Measurements from ENCODE around the gene PRDM8.
"Not testable (repeated sequence)": the region's sequence is repeated elsewhere in the genome, so short reads cannot be mapped to it uniquely, and the experiment has no call there.

Gene PRDM8

DNA sequence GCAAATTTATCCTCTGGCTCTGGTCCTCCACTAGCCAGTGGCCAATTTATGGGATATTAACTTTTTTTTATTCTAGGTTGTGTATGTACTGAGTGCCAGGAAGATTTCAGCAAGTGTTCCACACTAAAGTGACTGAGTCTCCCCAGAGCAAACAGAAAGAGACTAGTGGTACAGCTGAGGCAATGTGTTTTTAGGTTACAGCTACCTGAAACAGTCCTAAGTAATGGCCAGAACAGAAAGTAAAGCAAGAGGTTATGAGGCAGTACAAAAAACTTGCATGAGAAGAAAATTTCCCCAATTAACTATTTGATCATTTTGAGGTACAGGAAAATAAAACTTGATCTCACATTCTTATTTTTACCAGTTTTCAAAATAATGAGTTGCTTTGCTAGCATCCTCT is 31.2 kb downstream of the PRDM8 start:
- H3K4me1 Mint-ChIP-seq: no peaks in the 10 kb centered on the region
- H3K36me3 Mint-ChIP-seq: no peaks in the 10 kb centered on the region
- H3K27ac Mint-ChIP-seq: no peak overlapping the region
- H3K4me3 Mint-ChIP-seq: no peak overlapping the region
- H3K27me3 Mint-ChIP-seq: peaks cover 19% of the 10 kb centered on the region
- H3K9me3 Mint-ChIP-seq: no peaks in the 10 kb centered on the region

DNA sequence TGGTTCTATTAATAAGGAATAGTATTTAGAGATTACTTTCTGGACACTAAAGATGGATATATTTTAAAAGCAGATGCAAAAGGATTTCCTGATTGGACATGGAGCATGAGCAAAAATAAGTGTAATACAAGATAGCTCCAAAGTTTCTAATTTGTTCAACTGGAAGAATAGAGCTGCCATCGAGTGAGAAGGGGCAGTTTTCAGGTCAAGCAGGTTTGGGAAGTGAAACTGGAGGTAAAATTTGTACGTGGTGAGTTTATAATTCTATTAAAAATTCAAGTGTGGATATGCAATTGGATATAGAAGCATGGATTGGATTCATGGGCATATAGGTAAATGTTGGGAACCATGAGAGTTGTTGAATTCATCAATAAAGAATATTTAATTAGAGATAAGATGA is 31.8 kb downstream of the PRDM8 start:
- Mint-ChIP-seq H3K4me1 (no peaks in the 10 kb centered on the region), H3K36me3 (no peaks in the 10 kb centered on the region), H3K27me3 (peaks cover 22% of the 10 kb centered on the region), H3K9me3 (no peaks in the 10 kb centered on the region), H3K4me3 (no peak overlapping the region), H3K27ac (no peak overlapping the region)

DNA sequence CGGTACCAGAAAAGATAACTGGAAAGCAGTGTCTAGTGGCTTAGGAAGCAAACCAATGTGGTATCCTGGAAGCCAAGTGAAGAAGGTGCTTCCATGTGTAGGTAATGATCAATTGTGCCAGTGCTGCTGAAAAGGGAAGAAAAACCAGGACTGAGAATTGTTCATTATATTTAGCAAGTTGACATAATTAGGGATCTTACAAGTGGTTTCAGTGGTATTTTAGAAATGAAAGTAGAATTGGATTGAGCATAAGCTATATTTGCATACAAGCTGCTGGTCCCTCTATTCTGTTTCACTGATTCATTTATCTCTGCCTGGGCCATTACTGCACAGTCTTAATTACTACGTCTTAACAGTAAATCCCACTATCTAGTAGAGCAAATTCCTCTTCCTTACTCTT is 32.3 kb downstream of the PRDM8 start:
- no peak overlapping the region for H3K4me3 Mint-ChIP-seq
- H3K9me3 Mint-ChIP-seq: no peaks in the 10 kb centered on the region
- peaks cover 22% of the 10 kb centered on the region for H3K27me3 Mint-ChIP-seq
- H3K4me1 Mint-ChIP-seq: no peaks in the 10 kb centered on the region
- H3K36me3 Mint-ChIP-seq: no peaks in the 10 kb centered on the region
- no peak overlapping the region for H3K27ac Mint-ChIP-seq

DNA sequence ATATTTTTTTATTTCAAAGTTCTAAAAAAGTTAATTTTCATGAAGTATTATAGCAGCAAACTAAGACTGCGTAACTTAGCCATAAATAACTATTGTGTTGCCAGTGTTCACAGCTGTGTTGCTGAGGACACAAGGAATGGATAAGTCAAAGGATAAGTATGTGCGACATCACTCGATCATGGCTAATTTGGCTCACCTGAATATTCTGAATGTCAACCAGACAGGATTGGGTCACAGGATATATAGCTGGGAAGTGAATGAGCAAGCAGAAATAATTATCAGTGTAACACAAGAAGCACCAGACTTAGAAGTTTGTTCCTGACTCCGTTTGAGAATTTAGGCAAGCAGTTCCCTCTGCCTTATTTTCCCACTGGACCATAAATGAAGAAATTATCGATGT is 33.9 kb downstream of the PRDM8 start:
- Mint-ChIP-seq H3K4me1 (no peaks in the 10 kb centered on the region), H3K4me3 (no peak overlapping the region), H3K27ac (no peak overlapping the region), H3K9me3 (no peaks in the 10 kb centered on the region), H3K36me3 (no peaks in the 10 kb centered on the region), H3K27me3 (peaks cover 26% of the 10 kb centered on the region)

DNA sequence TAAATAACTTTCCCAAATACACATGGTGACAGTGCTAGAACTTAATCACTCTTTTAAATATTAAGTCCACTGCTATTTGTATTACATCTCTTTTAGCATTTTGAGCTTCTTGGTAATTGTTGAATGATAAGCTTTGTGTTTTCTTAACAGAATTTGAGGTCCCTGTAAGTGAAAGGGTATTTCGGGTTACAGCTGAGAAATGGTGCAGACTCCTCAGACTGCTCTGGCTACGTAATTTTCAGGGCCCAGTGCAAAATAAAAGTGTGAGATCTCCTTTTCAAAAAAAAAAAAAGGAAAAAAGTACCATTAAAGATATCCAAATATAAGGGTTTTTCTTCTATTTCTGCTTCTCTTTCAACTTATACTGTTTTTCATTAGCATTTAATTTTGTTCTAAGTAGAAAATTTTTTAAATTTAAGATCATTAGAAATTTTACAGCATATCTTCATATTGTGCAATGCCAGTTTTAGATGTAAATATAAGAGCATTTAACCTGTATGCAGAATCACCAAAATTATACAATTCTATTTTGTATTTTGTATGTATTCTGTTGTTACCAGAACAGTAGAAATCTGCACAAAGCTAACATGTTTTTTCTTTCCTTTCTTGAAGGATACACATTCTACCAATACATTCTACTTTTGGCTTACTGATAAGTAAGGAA is 35.5 kb downstream of the PRDM8 start:
- no peak overlapping the region for H3K4me3 Mint-ChIP-seq
- H3K27me3 Mint-ChIP-seq: peaks cover 29% of the 10 kb centered on the region
- H3K9me3 Mint-ChIP-seq: no peaks in the 10 kb centered on the region
- no peaks in the 10 kb centered on the region for H3K4me1 Mint-ChIP-seq
- no peaks in the 10 kb centered on the region for H3K36me3 Mint-ChIP-seq
- H3K27ac Mint-ChIP-seq: no peak overlapping the region

DNA sequence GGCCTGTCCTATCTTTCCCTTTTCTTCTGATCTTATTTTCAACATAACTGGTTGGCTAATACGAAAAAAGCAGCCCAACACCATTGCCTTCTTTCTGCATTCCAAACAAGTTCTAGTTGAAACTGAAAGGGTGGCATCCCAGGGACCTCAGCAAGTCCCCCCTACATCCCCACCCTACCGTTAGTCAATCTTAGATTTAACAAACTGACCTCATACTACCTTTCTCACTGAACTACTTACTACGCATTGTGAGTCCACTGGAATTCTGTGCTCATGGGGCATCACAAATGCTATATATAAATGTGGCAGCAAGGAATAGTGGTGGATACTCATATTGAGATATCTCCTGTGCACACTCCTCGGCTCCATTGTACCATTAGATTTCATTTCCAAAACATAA is 36.1 kb downstream of the PRDM8 start:
- H3K36me3 Mint-ChIP-seq: no peaks in the 10 kb centered on the region
- no peak overlapping the region for H3K27ac Mint-ChIP-seq
- no peaks in the 10 kb centered on the region for H3K4me1 Mint-ChIP-seq
- H3K4me3 Mint-ChIP-seq: no peak overlapping the region
- H3K27me3 Mint-ChIP-seq: peaks cover 27% of the 10 kb centered on the region
- H3K9me3 Mint-ChIP-seq: no peaks in the 10 kb centered on the region

DNA sequence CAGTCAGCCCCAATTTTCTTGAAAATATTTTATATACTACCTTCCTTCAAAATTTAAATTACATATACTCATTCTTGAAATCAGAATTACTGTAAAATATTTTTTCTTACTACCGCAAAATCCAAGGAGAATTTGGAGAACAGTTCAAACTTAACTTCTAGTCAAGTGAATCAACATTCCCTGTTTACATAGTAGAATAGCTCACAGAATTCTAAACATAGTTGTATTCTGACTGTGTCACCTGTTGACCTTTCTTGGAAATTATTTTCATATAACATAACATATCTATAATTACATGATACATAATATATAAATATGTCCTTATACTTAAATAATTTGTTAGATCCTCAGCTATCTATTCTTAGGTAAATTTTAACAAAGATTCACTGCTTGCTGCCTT is 38.1 kb downstream of the PRDM8 start:
- peaks cover 16% of the 10 kb centered on the region for H3K27me3 Mint-ChIP-seq
- no peaks in the 10 kb centered on the region for H3K9me3 Mint-ChIP-seq
- H3K4me3 Mint-ChIP-seq: no peak overlapping the region
- no peaks in the 10 kb centered on the region for H3K4me1 Mint-ChIP-seq
- H3K36me3 Mint-ChIP-seq: no peaks in the 10 kb centered on the region
- no peak overlapping the region for H3K27ac Mint-ChIP-seq

DNA sequence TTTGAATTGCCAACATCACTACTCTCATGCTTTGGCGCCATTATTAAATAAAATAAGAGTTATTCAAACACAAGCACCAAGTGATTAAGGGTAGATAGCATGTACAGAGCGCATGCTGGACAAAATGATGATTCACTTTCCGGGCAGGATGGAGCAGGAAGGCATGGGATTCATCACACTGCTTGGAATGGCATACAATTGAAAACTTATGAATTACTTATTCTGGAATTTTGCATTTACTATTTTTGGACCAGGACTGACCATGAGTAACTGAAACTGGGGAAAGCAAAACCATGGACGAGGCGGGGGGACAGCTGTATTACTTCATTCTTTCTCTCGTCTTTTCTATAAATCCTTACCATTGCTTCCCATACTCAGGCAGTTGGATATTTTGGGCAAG is 40.7 kb downstream of the PRDM8 start:
- Mint-ChIP-seq H3K9me3 (no peaks in the 10 kb centered on the region), H3K4me3 (no peak overlapping the region), H3K27ac (no peak overlapping the region), H3K27me3 (peaks cover 12% of the 10 kb centered on the region), H3K36me3 (no peaks in the 10 kb centered on the region), H3K4me1 (no peaks in the 10 kb centered on the region)

DNA sequence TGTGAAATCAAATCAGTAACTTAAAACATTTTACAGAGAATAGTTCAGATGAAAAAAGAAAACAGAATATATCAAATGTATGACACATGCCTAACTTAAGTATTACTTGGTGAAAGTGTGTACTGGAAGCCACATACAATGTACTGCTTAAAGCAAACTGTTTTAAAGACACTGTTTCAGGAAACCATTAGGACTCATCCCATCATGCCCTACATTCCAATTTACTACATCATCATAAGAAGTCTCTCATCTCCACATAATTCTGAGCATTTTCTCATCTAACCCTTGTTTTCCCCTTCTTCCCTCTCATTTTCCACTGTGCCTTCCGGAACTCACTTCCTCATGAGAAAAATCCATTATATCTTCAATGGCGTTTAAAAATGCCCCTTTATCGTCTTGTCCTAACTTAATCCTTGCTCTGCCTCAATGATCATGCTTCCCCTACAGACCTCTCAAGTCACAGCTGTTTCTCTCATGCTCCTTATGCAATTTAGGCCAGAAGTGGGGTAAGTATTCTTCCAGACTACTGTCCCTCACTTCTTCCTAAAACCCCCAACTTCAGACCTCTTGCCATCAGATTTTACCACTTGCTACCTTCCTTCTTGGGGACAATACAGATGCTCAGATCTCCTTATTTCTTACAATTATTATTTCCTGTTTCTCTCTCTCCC is 42.3 kb downstream of the PRDM8 start:
- Mint-ChIP-seq H3K9me3 (no peaks in the 10 kb centered on the region), H3K4me1 (no peaks in the 10 kb centered on the region), H3K27ac (no peak overlapping the region), H3K4me3 (no peak overlapping the region), H3K27me3 (peaks cover 9% of the 10 kb centered on the region), H3K36me3 (no peaks in the 10 kb centered on the region)

DNA sequence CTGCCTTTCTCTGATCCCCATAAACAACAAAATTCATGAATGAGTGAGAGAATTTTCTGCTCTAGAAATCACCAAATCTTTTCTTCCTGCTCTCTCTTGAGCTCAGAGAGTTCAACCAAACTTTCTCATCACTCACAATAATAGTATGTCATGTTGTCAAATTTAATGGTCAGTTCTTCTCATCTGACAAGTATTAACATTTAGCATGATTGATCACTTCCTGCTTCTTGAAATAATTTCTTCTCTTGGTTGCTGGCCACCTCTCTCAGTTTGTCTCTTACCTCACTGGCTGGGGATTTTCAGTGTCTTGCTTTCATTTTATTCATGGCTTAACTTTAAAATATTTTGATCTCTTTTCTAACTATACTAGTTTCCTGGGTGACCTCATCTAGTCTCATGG is 43.7 kb downstream of the PRDM8 start:
- no peaks in the 10 kb centered on the region for H3K36me3 Mint-ChIP-seq
- no peaks in the 10 kb centered on the region for H3K4me1 Mint-ChIP-seq
- no peak overlapping the region for H3K27ac Mint-ChIP-seq
- H3K27me3 Mint-ChIP-seq: peaks cover 7% of the 10 kb centered on the region
- no peak overlapping the region for H3K4me3 Mint-ChIP-seq
- H3K9me3 Mint-ChIP-seq: no peaks in the 10 kb centered on the region

DNA sequence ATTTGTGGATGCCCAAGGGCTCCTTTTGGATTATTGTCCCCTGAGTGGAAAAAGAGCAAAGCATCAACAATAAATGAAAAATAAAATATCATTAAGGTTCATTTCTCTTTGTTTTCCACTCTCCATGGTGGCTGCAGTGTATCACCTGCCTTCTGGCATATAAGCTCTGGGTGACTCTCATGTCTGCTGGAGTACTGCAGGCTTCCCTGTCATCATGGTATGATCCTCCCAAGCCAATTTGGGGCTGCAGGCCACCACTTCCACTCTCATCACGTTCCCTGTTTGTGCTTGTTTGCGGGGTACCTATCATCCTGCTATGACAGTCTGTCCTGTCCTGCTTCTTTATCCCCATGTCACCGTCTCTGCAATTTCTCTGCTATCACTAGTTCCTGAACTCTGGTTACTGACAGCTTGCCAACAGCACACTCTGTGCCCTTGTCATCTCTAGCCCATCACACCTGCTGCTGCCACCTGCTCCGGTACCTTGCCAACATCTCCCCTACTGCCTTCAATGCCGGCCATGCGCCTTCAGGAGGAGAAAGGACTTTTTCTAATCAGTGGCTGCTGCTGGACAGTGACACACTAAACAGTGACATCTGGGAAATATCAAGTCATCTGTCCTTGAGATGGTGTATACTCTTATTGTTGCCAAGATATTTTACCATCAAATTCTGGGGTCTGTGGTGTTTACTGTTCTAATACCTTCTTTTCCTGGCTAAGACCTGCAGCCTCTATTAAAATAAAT is 46.1 kb downstream of the PRDM8 start:
- H3K27ac Mint-ChIP-seq: no peak overlapping the region
- H3K9me3 Mint-ChIP-seq: no peaks in the 10 kb centered on the region
- no peaks in the 10 kb centered on the region for H3K36me3 Mint-ChIP-seq
- no peak overlapping the region for H3K4me3 Mint-ChIP-seq
- peaks cover 2% of the 10 kb centered on the region for H3K27me3 Mint-ChIP-seq
- H3K4me1 Mint-ChIP-seq: no peaks in the 10 kb centered on the region

DNA sequence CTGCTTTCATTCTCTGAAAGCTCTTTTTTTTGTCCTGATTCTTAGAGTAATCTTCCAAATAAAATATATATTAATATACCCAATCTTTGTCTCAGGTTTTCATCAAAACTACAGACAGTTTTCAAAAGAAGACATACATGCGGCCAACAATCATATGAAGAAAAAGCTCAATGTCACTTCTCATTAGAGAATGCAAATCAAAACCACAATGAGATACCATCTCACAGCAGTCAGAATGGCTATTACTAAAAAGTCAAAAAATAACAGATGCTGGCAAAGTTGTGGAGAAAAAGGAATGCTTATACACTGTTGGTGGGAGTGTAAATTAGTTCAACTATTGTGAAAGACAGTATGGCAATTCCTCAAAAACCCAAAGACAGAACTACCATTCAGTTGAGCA is 50.2 kb downstream of the PRDM8 start:
- not testable (repeated sequence) for H3K27ac Mint-ChIP-seq, H3K4me3 Mint-ChIP-seq, H3K27me3 Mint-ChIP-seq, H3K36me3 Mint-ChIP-seq, H3K9me3 Mint-ChIP-seq, H3K4me1 Mint-ChIP-seq

DNA sequence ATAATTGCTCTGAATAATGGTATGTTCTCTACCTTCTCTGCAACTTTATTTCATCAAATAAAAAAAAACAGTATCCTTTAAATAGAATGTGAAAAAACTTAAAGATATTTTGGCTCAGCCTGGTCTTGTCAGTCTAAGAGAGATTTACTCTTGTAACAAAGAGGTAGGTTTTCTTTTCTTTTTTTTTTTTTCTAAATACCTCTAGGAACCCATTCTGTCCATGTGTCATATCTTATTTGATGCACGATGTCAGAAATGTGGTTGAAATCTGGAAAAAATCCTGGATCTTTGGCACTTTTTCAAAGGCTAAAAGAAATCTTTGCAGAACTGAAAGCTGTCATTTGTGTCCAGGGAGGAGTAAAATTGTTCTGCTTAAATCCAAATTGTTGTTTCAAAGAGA is 51.8 kb downstream of the PRDM8 start:
- peaks cover 6% of the 10 kb centered on the region for H3K27me3 Mint-ChIP-seq
- H3K27ac Mint-ChIP-seq: no peak overlapping the region
- H3K9me3 Mint-ChIP-seq: no peaks in the 10 kb centered on the region
- H3K4me1 Mint-ChIP-seq: no peaks in the 10 kb centered on the region
- H3K36me3 Mint-ChIP-seq: no peaks in the 10 kb centered on the region
- no peak overlapping the region for H3K4me3 Mint-ChIP-seq

DNA sequence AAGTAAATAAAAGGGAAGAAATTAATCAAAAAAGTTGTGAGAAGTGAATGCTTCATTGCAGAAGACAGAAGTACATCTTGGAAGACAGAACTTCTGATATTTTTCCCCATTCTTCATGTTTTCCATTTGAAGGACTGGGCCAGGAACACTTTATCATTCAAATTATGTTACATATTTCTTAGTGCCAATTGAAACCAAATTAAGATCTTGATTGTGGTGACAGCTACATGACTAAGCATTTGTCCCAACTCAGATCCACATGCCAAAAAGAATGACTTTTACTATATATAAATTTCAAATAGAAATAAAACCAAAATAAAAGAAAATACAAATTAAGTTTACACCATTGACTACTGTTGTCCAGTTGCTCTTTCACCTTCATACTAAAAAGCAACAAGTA is 55.1 kb downstream of the PRDM8 start:
- H3K4me3 Mint-ChIP-seq: no peak overlapping the region
- H3K27me3 Mint-ChIP-seq: peaks cover 11% of the 10 kb centered on the region
- H3K9me3 Mint-ChIP-seq: no peaks in the 10 kb centered on the region
- no peaks in the 10 kb centered on the region for H3K4me1 Mint-ChIP-seq
- no peak overlapping the region for H3K27ac Mint-ChIP-seq
- H3K36me3 Mint-ChIP-seq: no peaks in the 10 kb centered on the region

DNA sequence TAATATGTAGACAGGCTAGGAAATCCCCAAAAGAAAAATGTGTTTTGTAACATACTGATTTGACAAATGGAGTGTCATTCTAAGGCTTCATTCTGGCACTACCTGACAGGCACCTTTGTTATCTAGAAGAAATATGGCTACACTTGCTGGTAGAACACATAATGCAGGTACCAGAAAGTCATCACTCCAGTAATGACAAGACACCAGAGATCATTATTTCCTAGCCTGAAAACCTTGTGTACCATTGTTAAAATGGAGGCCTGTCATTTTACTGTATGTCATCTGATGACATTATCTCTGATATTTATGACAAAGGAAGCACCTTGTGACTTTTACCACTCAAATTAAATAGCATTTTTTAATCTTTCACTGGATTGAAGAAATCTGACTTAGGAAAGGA is 55.6 kb downstream of the PRDM8 start:
- no peaks in the 10 kb centered on the region for H3K4me1 Mint-ChIP-seq

DNA sequence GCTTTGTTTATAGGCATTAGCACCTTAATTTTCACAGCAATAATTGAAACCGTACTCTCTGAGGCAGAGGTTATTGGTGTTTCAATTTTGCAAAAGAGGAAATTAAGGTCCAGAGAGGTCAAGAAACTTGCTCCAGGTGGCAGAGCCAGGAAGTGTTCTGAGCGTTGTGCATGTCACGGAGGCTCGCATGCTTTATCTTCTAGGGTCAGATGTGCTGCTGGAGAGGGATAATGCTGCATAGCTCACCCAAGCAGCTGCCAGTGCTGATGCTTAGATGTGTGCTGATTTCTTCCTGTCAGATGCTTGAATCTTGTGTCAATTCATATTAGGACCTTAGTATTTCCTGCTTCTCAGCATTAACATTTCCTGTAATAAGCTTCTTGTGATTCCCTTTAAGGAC is 56.2 kb downstream of the PRDM8 start:
- Mint-ChIP-seq H3K9me3 (no peaks in the 10 kb centered on the region), H3K36me3 (no peaks in the 10 kb centered on the region)

More for the DNA sequence above, 55.6 kb downstream of the PRDM8 start:
- peaks cover 15% of the 10 kb centered on the region for H3K27me3 Mint-ChIP-seq
- H3K4me3 Mint-ChIP-seq: no peak overlapping the region
- H3K27ac Mint-ChIP-seq: no peak overlapping the region
- H3K36me3 Mint-ChIP-seq: no peaks in the 10 kb centered on the region
- H3K9me3 Mint-ChIP-seq: no peaks in the 10 kb centered on the region

More for the DNA sequence above, 56.2 kb downstream of the PRDM8 start:
- Mint-ChIP-seq H3K4me3 (no peak overlapping the region), H3K4me1 (no peaks in the 10 kb centered on the region), H3K27ac (no peak overlapping the region), H3K27me3 (peaks cover 16% of the 10 kb centered on the region)

Data from activated naive CD4-positive, alpha-beta T cell treated with anti-CD3 and anti-CD28 coated beads, Interleukin-2, amount 50 U/mL, for 24 hours (primary cell).